ENCODE results near the gene CDADC1. TPM values are rescaled to one million over a fixed set of nuclear protein-coding genes. Genes with fewer than 3 reads are reported as not detected.
"Not testable (repeated sequence)": the region's sequence is repeated elsewhere in the genome, so short reads cannot be mapped to it uniquely, and the experiment has no call there.

The CDADC1 gene
- total RNA-seq, 2 donors from 2014 or later, result 2.0 to 6.1 TPM

DNA sequence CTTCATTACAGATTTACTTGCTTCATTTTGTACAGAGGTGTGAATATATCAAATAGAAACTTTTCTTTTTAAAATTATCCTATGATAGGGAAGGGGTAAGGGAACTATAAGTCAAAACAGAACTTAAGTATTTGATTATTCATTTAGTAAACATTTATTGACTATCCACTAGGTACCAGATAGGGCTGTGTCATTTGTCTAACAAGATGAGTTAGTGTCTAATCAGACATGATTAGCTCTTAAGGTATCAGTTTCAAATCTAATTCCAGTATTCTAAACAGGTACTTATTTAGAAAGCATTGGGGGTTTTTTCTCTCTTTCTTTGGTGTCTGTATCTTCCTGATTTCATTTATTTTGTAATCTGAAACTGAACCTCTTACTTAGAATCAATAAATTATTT is 32.2 kb downstream of the CDADC1 start:
- TF ChIP-seq POLR2AphosphoS5 (IDR thresholded peaks at IDR 0.05) (no peak), POLR2A (IDR thresholded peaks at IDR 0.05) (no peak)
- TF ChIP-seq, protein P1, sequence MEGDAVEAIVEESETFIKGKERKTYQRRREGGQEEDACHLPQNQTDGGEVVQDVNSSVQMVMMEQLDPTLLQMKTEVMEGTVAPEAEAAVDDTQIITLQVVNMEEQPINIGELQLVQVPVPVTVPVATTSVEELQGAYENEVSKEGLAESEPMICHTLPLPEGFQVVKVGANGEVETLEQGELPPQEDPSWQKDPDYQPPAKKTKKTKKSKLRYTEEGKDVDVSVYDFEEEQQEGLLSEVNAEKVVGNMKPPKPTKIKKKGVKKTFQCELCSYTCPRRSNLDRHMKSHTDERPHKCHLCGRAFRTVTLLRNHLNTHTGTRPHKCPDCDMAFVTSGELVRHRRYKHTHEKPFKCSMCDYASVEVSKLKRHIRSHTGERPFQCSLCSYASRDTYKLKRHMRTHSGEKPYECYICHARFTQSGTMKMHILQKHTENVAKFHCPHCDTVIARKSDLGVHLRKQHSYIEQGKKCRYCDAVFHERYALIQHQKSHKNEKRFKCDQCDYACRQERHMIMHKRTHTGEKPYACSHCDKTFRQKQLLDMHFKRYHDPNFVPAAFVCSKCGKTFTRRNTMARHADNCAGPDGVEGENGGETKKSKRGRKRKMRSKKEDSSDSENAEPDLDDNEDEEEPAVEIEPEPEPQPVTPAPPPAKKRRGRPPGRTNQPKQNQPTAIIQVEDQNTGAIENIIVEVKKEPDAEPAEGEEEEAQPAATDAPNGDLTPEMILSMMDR (IDR thresholded peaks at IDR 0.05), result no peak
- Histone ChIP-seq H3K27me3 (replicated peaks; ENCODE audit: insufficient read depth) (no peaks in the 10 kb centered on the region), H3K4me3 (no peak overlapping the region), H3K27ac (no peak overlapping the region), H3K9me3 (no peaks in the 10 kb centered on the region), H3K36me3 (no peaks in the 10 kb centered on the region), H3K4me1 (replicated peaks) (no peaks in the 10 kb centered on the region)
- no peak for DNase-seq (ENCODE audit: low spot score)
- intact Hi-C loops (cut with DNase I), result loop anchor here (10.0 kb wide), 1 partner anchor 525 kb away; no protein-coding TSS in a partner anchor

DNA sequence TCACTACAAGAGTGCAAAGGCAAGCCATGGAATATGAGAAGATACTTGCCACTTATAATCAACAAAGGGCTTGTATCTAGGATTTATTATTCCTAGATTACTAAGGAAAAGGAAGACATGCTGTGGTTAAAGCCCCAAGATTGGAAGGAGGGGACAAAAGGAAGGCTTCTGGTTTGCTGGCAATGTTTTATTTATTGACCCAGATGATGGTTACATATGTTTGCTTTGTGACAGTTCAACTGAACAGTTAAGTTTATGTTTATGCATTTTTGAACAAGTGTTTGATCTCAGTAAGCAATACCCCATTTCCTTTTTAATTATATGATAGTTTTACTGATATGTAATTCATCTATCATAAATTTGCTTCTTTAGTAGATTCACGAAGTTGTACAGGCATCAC is 40.3 kb downstream of the CDADC1 start:
- no peak overlapping the region for H3K4me3 ChIP-seq
- 70% methylated on average over 1 of the region's 1 CpG for WGBS
- no peaks in the 10 kb centered on the region for H3K9me3 ChIP-seq
- intact Hi-C loops (cut with DNase I), result no loop called here
- H3K4me1 ChIP-seq (replicated peaks), result no peaks in the 10 kb centered on the region
- TF ChIP-seq POLR2A (IDR thresholded peaks at IDR 0.05) (no peak), POLR2AphosphoS5 (IDR thresholded peaks at IDR 0.05) (no peak)
- TF ChIP-seq, protein P1 (IDR thresholded peaks at IDR 0.05), result no peak
- no peak for DNase-seq (ENCODE audit: low spot score)
- H3K27ac ChIP-seq, result no peak overlapping the region
- no peaks in the 10 kb centered on the region for H3K27me3 ChIP-seq (replicated peaks; ENCODE audit: insufficient read depth)
- no peaks in the 10 kb centered on the region for H3K36me3 ChIP-seq

DNA sequence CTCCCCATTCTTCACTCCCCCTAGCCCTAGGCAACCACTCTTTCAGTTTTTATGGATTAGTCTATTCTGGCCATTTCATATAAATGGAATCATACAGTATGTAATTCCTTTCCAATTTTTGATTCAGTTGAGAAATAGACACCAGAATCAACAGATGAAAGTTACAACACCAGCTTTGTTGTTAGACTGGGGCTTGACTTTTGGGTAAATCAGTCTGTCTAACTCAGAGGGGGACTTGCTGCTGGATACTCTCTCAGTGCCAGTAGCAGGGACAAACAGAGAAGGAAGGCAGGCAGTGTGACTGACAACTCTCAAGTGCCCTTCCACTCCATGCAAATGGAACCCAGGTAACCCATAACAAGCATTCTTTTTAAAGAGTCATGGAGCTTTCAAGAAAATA is 40.7 kb downstream of the CDADC1 start:
- Histone ChIP-seq H3K4me3 (no peak overlapping the region), H3K9me3 (no peaks in the 10 kb centered on the region), H3K36me3 (no peaks in the 10 kb centered on the region), H3K27me3 (replicated peaks; ENCODE audit: insufficient read depth) (no peaks in the 10 kb centered on the region), H3K4me1 (replicated peaks) (no peaks in the 10 kb centered on the region), H3K27ac (no peak overlapping the region)
- intact Hi-C loops (cut with DNase I), result no loop called here
- no peak for DNase-seq (ENCODE audit: low spot score)
- TF ChIP-seq, protein P1 (IDR thresholded peaks at IDR 0.05), result no peak
- TF ChIP-seq POLR2A (IDR thresholded peaks at IDR 0.05) (no peak), POLR2AphosphoS5 (IDR thresholded peaks at IDR 0.05) (no peak)

DNA sequence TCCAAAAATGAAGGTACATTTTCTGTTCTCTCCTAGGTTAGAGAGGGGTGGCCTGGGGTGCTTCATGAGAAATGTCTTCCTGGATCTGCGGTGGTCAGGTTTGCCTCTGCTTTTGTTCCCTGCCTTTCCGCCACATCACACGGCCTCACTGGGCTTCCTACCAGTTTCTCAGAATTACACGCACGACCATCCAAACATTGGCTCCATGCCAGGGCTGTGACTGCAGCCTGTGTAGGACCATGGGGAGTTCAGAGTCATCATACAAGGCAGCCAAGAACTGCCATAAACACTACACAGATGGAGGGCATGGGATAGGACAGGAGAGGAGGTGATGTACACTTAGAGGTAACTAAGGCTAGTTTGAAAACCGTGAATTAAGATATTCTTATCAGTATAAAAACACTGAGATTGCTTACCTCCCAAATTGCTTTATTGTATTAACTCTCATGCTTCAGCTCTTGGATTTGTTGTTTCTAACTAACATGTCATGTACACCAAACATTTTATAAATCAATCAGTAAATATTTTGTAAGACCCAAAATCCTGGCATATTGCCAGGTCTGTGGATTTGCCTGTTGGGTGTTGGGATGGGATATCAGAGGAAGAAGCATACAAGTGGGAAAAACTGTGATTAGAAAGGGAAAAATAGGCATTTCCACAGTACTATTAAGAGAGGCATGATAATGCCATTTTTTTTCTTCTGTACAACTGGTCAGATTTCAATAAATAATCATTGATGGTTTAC is 45.2 kb downstream of the CDADC1 start:
- Histone ChIP-seq H3K9me3 (no peaks in the 10 kb centered on the region), H3K4me1 (replicated peaks) (no peaks in the 10 kb centered on the region), H3K27ac (no peak overlapping the region), H3K27me3 (replicated peaks; ENCODE audit: insufficient read depth) (no peaks in the 10 kb centered on the region), H3K4me3 (no peak overlapping the region), H3K36me3 (no peaks in the 10 kb centered on the region)
- DNase-seq (ENCODE audit: low spot score), result no peak
- intact Hi-C loops (cut with DNase I), result no loop called here
- 41% methylated on average over 6 of the region's 6 CpGs for WGBS
- TF ChIP-seq POLR2A (IDR thresholded peaks at IDR 0.05), result no peak
- no peak for TF ChIP-seq POLR2AphosphoS5 (IDR thresholded peaks at IDR 0.05)
- TF ChIP-seq, protein P1 (IDR thresholded peaks at IDR 0.05), result no peak

DNA sequence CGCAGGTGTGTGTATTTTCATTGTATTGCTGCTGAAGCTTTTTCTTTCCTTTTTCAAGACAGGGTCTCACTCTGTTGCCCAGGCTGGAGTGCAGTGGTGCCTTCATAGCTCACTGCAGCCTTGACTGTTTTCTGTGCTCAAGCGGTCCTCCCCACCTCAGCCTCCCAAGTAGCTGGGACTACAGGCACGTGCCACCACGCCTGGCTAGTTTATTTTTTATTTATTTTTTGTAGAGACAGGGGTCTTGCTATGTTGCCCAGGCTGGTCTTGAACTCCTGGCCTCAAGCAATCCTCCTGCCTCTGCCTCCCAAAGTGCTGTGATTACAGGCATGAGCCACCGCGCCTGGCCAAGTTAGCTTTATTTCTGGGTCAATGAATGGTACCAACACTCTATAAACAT is 47.0 kb downstream of the CDADC1 start:
- H3K27ac ChIP-seq; intact Hi-C loops (cut with DNase I); H3K27me3 ChIP-seq (replicated peaks; ENCODE audit: insufficient read depth); H3K9me3 ChIP-seq; H3K4me3 ChIP-seq; H3K4me1 ChIP-seq (replicated peaks); DNase-seq (ENCODE audit: low spot score); H3K36me3 ChIP-seq: not testable (repeated sequence)
- WGBS, result 95% methylated on average over 6 of the region's 6 CpGs
